Fibroblast of lung (primary cell): ENCODE measurements around the gene PLEKHA8. TPM values are rescaled to one million over a fixed set of nuclear protein-coding genes. Genes with fewer than 3 reads are reported as not detected.

Experiments used
- DNase-seq, 2 donors: peaks; one replicate each; pipeline versions ENCODE4 v3.0.0 to v3.0.0-alpha.2; 2010; ENCODE audit warnings: low read depth in 2 of 2
- H2AFZ ChIP-seq: 2 replicates; pipeline ENCODE4 v1.5.1; 2012; ENCODE audit warnings: low read length, control low read depth, inconsistent platforms
- H3K27ac ChIP-seq: 2 replicates; pipeline ENCODE4 v1.5.1; 2011; ENCODE audit warnings: low read length, control low read depth; ENCODE audit not compliant: insufficient read depth
- H3K27me3 ChIP-seq: 2 replicates; pipeline ENCODE4 v1.5.1; 2011; ENCODE audit warnings: mild to moderate bottlenecking, low read length; ENCODE audit not compliant: control insufficient read depth, insufficient read depth
- H3K36me3 ChIP-seq: 2 replicates; pipeline ENCODE4 v1.5.1; 2011; ENCODE audit warnings: low read length; ENCODE audit not compliant: control insufficient read depth, insufficient read depth
- H3K4me1 ChIP-seq: 2 replicates; pipeline ENCODE4 v1.5.1; 2011; ENCODE audit warnings: low read length; ENCODE audit not compliant: control insufficient read depth, insufficient read depth; ENCODE audit errors: extremely low read depth
- H3K4me2 ChIP-seq: 2 replicates; pipeline ENCODE4 v1.5.1; 2011; ENCODE audit warnings: low read length, control low read depth; ENCODE audit not compliant: insufficient read depth; ENCODE audit errors: extremely low read depth
- H3K4me3 ChIP-seq, 4 experiments: fragments of 200-600 bp in 1 of 4; sonication (generic) in 1 of 4; replicated peaks in 1 of 4; 2 replicates each; pipeline ENCODE4 v1.5.1; 2011 to 2016; ENCODE audit warnings: low read length in 4 of 4, low read depth in 3 of 4, mild to moderate bottlenecking in 3 of 4, control low read depth in 2 of 4, inconsistent platforms in 1 of 4, mixed read lengths in 1 of 4; ENCODE audit not compliant: insufficient read depth in 1 of 4; ENCODE audit errors: control extremely low read depth in 1 of 4
- H3K79me2 ChIP-seq: 2 replicates; pipeline ENCODE4 v1.5.1; 2012; ENCODE audit warnings: mild to moderate bottlenecking, low read length, inconsistent platforms; ENCODE audit not compliant: control insufficient read depth, insufficient read depth
- H3K9ac ChIP-seq: 2 replicates; pipeline ENCODE4 v1.5.1; 2011; ENCODE audit warnings: mild to moderate bottlenecking, low read length, control low read depth; ENCODE audit not compliant: insufficient read depth
- H3K9me3 ChIP-seq: 2 replicates; pipeline ENCODE4 v1.5.1; 2012; ENCODE audit warnings: low read depth, low read length; ENCODE audit not compliant: control insufficient read depth, insufficient read depth
- H4K20me1 ChIP-seq: 2 replicates; pipeline ENCODE4 v1.5.1; 2011; ENCODE audit warnings: low read length; ENCODE audit not compliant: control insufficient read depth, insufficient read depth; ENCODE audit errors: extremely low read depth
- CTCF ChIP-seq, 2 donors: IDR thresholded peaks in 1 of 2; conservative IDR thresholded peaks in 1 of 2; 1 replicate in 1 of 2; 2 replicates in 1 of 2; pipeline ENCODE4 v1.5.1; 2011 to 2012; ENCODE audit warnings: low read length in 2 of 2, control low read depth in 1 of 2, inconsistent platforms in 1 of 2, low read depth in 1 of 2, mild to moderate bottlenecking in 1 of 2
- EZH2 ChIP-seq: IDR thresholded peaks from 2 replicates; pipeline ENCODE4 v1.5.1; 2012; ENCODE audit warnings: low read length, control low read depth, mild to moderate bottlenecking; ENCODE audit errors: missing control alignments
- polyA plus RNA-seq, 2 donors: library from polyadenylated mRNA; depleted of rRNA in 1 of 2; stranded (reverse) in 1 of 2; unstranded in 1 of 2; fragments of >200 nt; gene quantifications; 2 replicates each; pipeline ENCODE4 v1.2.1, GENCODE V29; 2011 to 2012; ENCODE audit warnings: missing spikeins in 1 of 2
- total RNA-seq: library from RNA; depleted of rRNA; stranded (reverse); fragments of >200 nt; gene quantifications from 2 replicates; pipeline ENCODE4 v1.2.1, GENCODE V29; 2014

The PLEKHA8 gene
- total and polyA plus RNA-seq, 2 donors (not counting 1 experiment from before 2014, with no cell fraction given): 9.5 to 15.5 TPM

GRCh38 chr7:30078280-30078679 lies 50.1 kb downstream of the PLEKHA8 start:
- Histone ChIP-seq H3K4me3 (no peak overlapping the region), H3K9ac (no peak overlapping the region), H3K4me1 (no peaks in the 10 kb centered on the region), H3K4me2 (no peak overlapping the region), H3K36me3 (no peaks in the 10 kb centered on the region), H4K20me1 (no peaks in the 10 kb centered on the region), H3K9me3 (no peaks in the 10 kb centered on the region), H3K79me2 (no peaks in the 10 kb centered on the region), H3K27ac (no peak overlapping the region), H3K27me3 (no peaks in the 10 kb centered on the region), H2AFZ (no peak overlapping the region)
- TF ChIP-seq CTCF (conservative IDR thresholded peaks at IDR 0.05 in 1 of 2, IDR thresholded peaks at IDR 0.05 in 1 of 2; ENCODE audit: low read depth in 1 of 2, low read length in 2 of 2) (no peak), EZH2 (no peak)
- DNase-seq: no peak

GRCh38 chr7:30079880-30080279 lies 51.7 kb downstream of the PLEKHA8 start:
- no peaks in the 10 kb centered on the region for H3K79me2 ChIP-seq
- H3K4me2 ChIP-seq: no peak overlapping the region
- H4K20me1 ChIP-seq: no peaks in the 10 kb centered on the region
- H3K36me3 ChIP-seq: no peaks in the 10 kb centered on the region
- H2AFZ ChIP-seq: no peak overlapping the region
- no peaks in the 10 kb centered on the region for H3K9me3 ChIP-seq
- TF ChIP-seq EZH2 (no peak), CTCF (conservative IDR thresholded peaks at IDR 0.05 in 1 of 2, IDR thresholded peaks at IDR 0.05 in 1 of 2; ENCODE audit: low read depth in 1 of 2, low read length in 2 of 2) (no peak)
- no peak overlapping the region for H3K27ac ChIP-seq
- no peak overlapping the region for H3K9ac ChIP-seq
- H3K4me1 ChIP-seq: no peaks in the 10 kb centered on the region
- DNase-seq: no peak
- no peaks in the 10 kb centered on the region for H3K27me3 ChIP-seq
- H3K4me3 ChIP-seq: no peak overlapping the region

GRCh38 chr7:30080818-30081217 lies 52.6 kb downstream of the PLEKHA8 start:
- H3K79me2 ChIP-seq: no peaks in the 10 kb centered on the region
- H3K4me3 ChIP-seq: no peak overlapping the region
- no peak overlapping the region for H2AFZ ChIP-seq
- H3K9ac ChIP-seq: no peak overlapping the region
- no peaks in the 10 kb centered on the region for H4K20me1 ChIP-seq
- no peak for DNase-seq
- no peaks in the 10 kb centered on the region for H3K9me3 ChIP-seq
- H3K4me1 ChIP-seq: no peaks in the 10 kb centered on the region
- H3K27ac ChIP-seq: no peak overlapping the region
- no peaks in the 10 kb centered on the region for H3K36me3 ChIP-seq
- TF ChIP-seq EZH2 (no peak), CTCF (conservative IDR thresholded peaks at IDR 0.05 in 1 of 2, IDR thresholded peaks at IDR 0.05 in 1 of 2; ENCODE audit: low read depth in 1 of 2, low read length in 2 of 2) (no peak)
- H3K4me2 ChIP-seq: no peak overlapping the region
- H3K27me3 ChIP-seq: no peaks in the 10 kb centered on the region
